Kidney (tissue), 14 donors: ENCODE results near the gene FAM161A. TPM values are rescaled to one million over a fixed set of nuclear protein-coding genes. Genes with fewer than 3 reads are reported as not detected.

Experiments used
- DNase-seq, 5 donors: peaks; one replicate each; pipeline ENCODE4 v3.0.0-alpha.2; 2013 to 2020
- FAIRE-seq: peaks from 2 replicates; lab custom pipeline; 2012; peaks lifted over from hg19 to GRCh38; lab: Jason Lieb, UNC
- H3K27ac ChIP-seq, 2 donors: one replicate each; pipeline ENCODE4 v1.7.0; 2013; ENCODE audit warnings: low read depth in 2 of 2, low read length in 2 of 2, inconsistent platforms in 1 of 2
- H3K27me3 ChIP-seq: one replicate; pipeline ENCODE4 v1.7.1; 2013; ENCODE audit warnings: low read length, inconsistent platforms; ENCODE audit not compliant: control insufficient read depth, insufficient read depth
- H3K36me3 ChIP-seq, 3 donors: one replicate each; pipeline versions ENCODE4 v1.7.0 to v1.7.1; 2013; ENCODE audit warnings: low read length in 3 of 3, control low read depth in 1 of 3, inconsistent platforms in 1 of 3; ENCODE audit not compliant: insufficient read depth in 3 of 3, control insufficient read depth in 2 of 3
- H3K4me1 ChIP-seq, 3 donors: one replicate each; pipeline versions ENCODE4 v1.7.0 to v1.7.1; 2013; ENCODE audit warnings: low read length in 3 of 3, inconsistent platforms in 1 of 3, low read depth in 1 of 3; ENCODE audit not compliant: control insufficient read depth in 2 of 3, insufficient read depth in 2 of 3
- H3K4me3 ChIP-seq, 3 donors: one replicate each; pipeline versions ENCODE4 v1.7.0 to v1.8.1; 2013; ENCODE audit warnings: low read length in 3 of 3, control low read depth in 1 of 3, inconsistent platforms in 1 of 3
- H3K9ac ChIP-seq, 3 donors: one replicate each; pipeline versions ENCODE4 v1.7.0 to v1.7.1; 2013; ENCODE audit warnings: low read length in 3 of 3, control low read depth in 1 of 3, inconsistent platforms in 1 of 3
- H3K9me3 ChIP-seq, 3 donors: one replicate each; pipeline versions ENCODE4 v1.7.0 to v1.7.1; 2013; ENCODE audit warnings: low read length in 3 of 3, control low read depth in 1 of 3, inconsistent platforms in 1 of 3; ENCODE audit not compliant: control insufficient read depth in 2 of 3, insufficient read depth in 1 of 3
- CTCF ChIP-seq: IDR thresholded peaks from 3 replicates; pipeline ENCODE4 v1.5.1; 2012; ENCODE audit warnings: mild to moderate bottlenecking, moderate library complexity, borderline replicate concordance; ENCODE audit not compliant: insufficient read depth; ENCODE audit errors: extremely low read depth
- intact Hi-C: fragments of 100-400 bp; cut with DNase I; formaldehyde crosslinking; loops from one replicate; pipeline ENCODE4 v1.11.1; 2022
- polyA plus RNA-seq: library from polyadenylated mRNA; stranded (reverse); fragments of 350-450 nt; fragmentation: Illumina TruSeq; extraction: RNeasy Lipid Tissue Mini Kit (QIAGEN cat#74804); gene quantifications from one replicate; pipeline ENCODE4 v1.2.3, GENCODE V29; 2014; ENCODE audit warnings: low read depth, low replicate concordance; ENCODE audit not compliant: insufficient read depth
- total RNA-seq: library from RNA; stranded (reverse); fragmentation: NEBNext Ultra II Directional; extraction: Animal tissue kit (Norgen Biotek cat#: 25700); gene quantifications from one replicate; pipeline ENCODE4 v1.2.1, GENCODE V29; 2021
- donor health status: control.
- donor health status: control.
- donor health status: control.
- donor health status: control.
- donor health status: control.
- donor health status: DM: yes; HTN: yes; CAD: no.
- donor health status: Normal renal cell carcinoma (clear cell type).

The FAM161A gene
- total and polyA plus RNA-seq, 2 donors from 2014 or later: 1.5 to 3.7 TPM

- Histone ChIP-seq H3K4me1 (peaks cover 0 to 6% (median 4%) of the 10 kb centered on the region in 3 donors), H3K9me3 (no peaks in the 10 kb centered on the region), H3K4me3 (peak within 1 kb of the TSS; percentile 96 to 100 (median 99)), H3K27ac (peak within 1 kb of the TSS; percentile 99 to 100), H3K27me3 (no peaks in the 10 kb centered on the region), H3K36me3 (peaks cover 0 to 2% (median 2%) of the 10 kb centered on the region in 3 donors), H3K9ac (peak within 1 kb of the TSS; percentile 98 to 100 (median 99))
- peak; percentile 91 to 96 (median 94) for DNase-seq
- intact Hi-C loops: no loop called here
- no peak for TF ChIP-seq CTCF
- no peak for FAIRE-seq
These were observed 34.6 kb upstream of the FAM161A start, which contains the start of gene CCT4 for GRCh38 chr2:61888267-61889055. Gene CCT4 (minus strand): TSS chr2:61888656. CDS start chr2:61888507, 149 bp downstream.

GRCh38 chr2:61887717-61888266 lies 33.9 kb upstream of the FAM161A start:
- intact Hi-C loops: no loop called here
- H3K27me3 ChIP-seq: no peaks in the 10 kb centered on the region
- FAIRE-seq (no peak), DNase-seq (peak in 4 of 5 donors; percentile 28 to 62 (median 55))
- peak overlapping the region; percentile 98 to 100 (median 99) for H3K9ac ChIP-seq
- H3K4me3 ChIP-seq: peak overlapping the region; percentile 96 to 100 (median 99)
- no peaks in the 10 kb centered on the region for H3K9me3 ChIP-seq
- peaks cover 0 to 6% (median 4%) of the 10 kb centered on the region in 3 donors for H3K4me1 ChIP-seq
- no peak for TF ChIP-seq CTCF
- peaks cover 1 to 9% (median 8%) of the 10 kb centered on the region in 3 donors for H3K36me3 ChIP-seq
- H3K27ac ChIP-seq: peak overlapping the region; percentile 99 to 100

- no peak for TF ChIP-seq CTCF
- DNase-seq: no peak
- Histone ChIP-seq H3K36me3 (peaks cover 5 to 16% (median 9%) of the 10 kb centered on the region in 3 donors), H3K9ac (no peak overlapping the region), H3K27me3 (no peaks in the 10 kb centered on the region), H3K27ac (no peak overlapping the region), H3K4me1 (peaks cover 0 to 6% (median 4%) of the 10 kb centered on the region in 3 donors), H3K9me3 (no peaks in the 10 kb centered on the region), H3K4me3 (no peak overlapping the region)
- no peak for FAIRE-seq
- intact Hi-C loops: no loop called here
These were observed 32.2 kb upstream of the FAM161A start for GRCh38 chr2:61885896-61886603.
